ENCODE data around the gene ST6GAL1.

ST6GAL1 gene

GRCh38 chr3:186950402-186951093, 20.2 kb downstream of the ST6GAL1 start:
- Histone ChIP-seq H2AK5ac (ENCODE audit: low read length, severe bottlenecking) (no peak overlapping the region), H3K4me3 (ENCODE audit: insufficient read depth in 1 of 2, low read depth in 1 of 2, low read length in 2 of 2) (no peak overlapping the region), H3K9ac (ENCODE audit: low read length) (no peak overlapping the region), H2BK120ac (ENCODE audit: low read depth, low read length) (no peak overlapping the region), H3K27ac (ENCODE audit: low read length, poor library complexity, severe bottlenecking) (no peak overlapping the region), H3K36me3 (ENCODE audit: control insufficient read depth in 1 of 2, insufficient read depth in 2 of 2, low read depth in 1 of 2, low read length in 2 of 2) (no peaks in the 10 kb centered on the region), H3K9me3 (ENCODE audit: control insufficient read depth, low read length) (no peaks in the 10 kb centered on the region), H3K79me1 (replicated peaks; ENCODE audit: low read length, poor library complexity, severe bottlenecking) (peaks cover 22% of the 10 kb centered on the region), H3K23ac (ENCODE audit: low read length in 2 of 2) (no peak overlapping the region), H2BK12ac (ENCODE audit: low read length in 2 of 2) (no peak overlapping the region), H3K4ac (ENCODE audit: low read depth in 1 of 2, low read length in 2 of 2) (no peak overlapping the region), H2BK5ac (ENCODE audit: low read depth, low read length, poor library complexity, severe bottlenecking) (no peak overlapping the region), H3K18ac (ENCODE audit: low read depth in 1 of 2, low read length in 2 of 2) (no peak overlapping the region), H3K4me2 (ENCODE audit: low read length, poor library complexity, severe bottlenecking) (no peak overlapping the region), H3K4me1 (ENCODE audit: control insufficient read depth, insufficient read depth, low read depth, low read length) (peaks cover 2% of the 10 kb centered on the region), H2AFZ (ENCODE audit: low read depth, low read length) (no peak overlapping the region), H3K27me3 (ENCODE audit: control insufficient read depth in 1 of 2, insufficient read depth in 1 of 2, low read length in 2 of 2) (peaks cover 0 to 7% of the 10 kb centered on the region in 2 experiments), H4K8ac (ENCODE audit: low read length) (no peak overlapping the region), H2BK15ac (ENCODE audit: low read depth, poor library complexity, severe bottlenecking) (no peak overlapping the region), H4K91ac (ENCODE audit: low read length) (no peak overlapping the region), H3K14ac (ENCODE audit: low read length in 2 of 2) (no peak overlapping the region)
- 96% methylated on average over 2 of the region's 3 CpGs for WGBS
- no peak for DNase-seq

- no peak overlapping the region for H2BK120ac ChIP-seq (ENCODE audit: low read depth, low read length)
- H3K4me1 ChIP-seq (ENCODE audit: control insufficient read depth, insufficient read depth, low read depth, low read length), result peaks cover 4% of the 10 kb centered on the region
- no peak overlapping the region for H3K27ac ChIP-seq (ENCODE audit: low read length, poor library complexity, severe bottlenecking)
- 95% methylated on average over 7 of the region's 7 CpGs for WGBS
- no peak overlapping the region for H2AFZ ChIP-seq (ENCODE audit: low read depth, low read length)
- H3K4me2 ChIP-seq (ENCODE audit: low read length, poor library complexity, severe bottlenecking), result no peak overlapping the region
- no peaks in the 10 kb centered on the region for H3K36me3 ChIP-seq (ENCODE audit: control insufficient read depth in 1 of 2, insufficient read depth in 2 of 2, low read depth in 1 of 2, low read length in 2 of 2)
- H3K4ac ChIP-seq (ENCODE audit: low read depth in 1 of 2, low read length in 2 of 2), result no peak overlapping the region
- no peak overlapping the region for H3K14ac ChIP-seq (ENCODE audit: low read length in 2 of 2)
- no peak overlapping the region for H2BK5ac ChIP-seq (ENCODE audit: low read depth, low read length, poor library complexity, severe bottlenecking)
- H4K91ac ChIP-seq (ENCODE audit: low read length), result no peak overlapping the region
- no peak overlapping the region for H3K18ac ChIP-seq (ENCODE audit: low read depth in 1 of 2, low read length in 2 of 2)
- H3K9me3 ChIP-seq (ENCODE audit: control insufficient read depth, low read length), result no peaks in the 10 kb centered on the region
- H2BK15ac ChIP-seq (ENCODE audit: low read depth, poor library complexity, severe bottlenecking), result no peak overlapping the region
- no peak overlapping the region for H3K23ac ChIP-seq (ENCODE audit: low read length in 2 of 2)
- no peak for DNase-seq
- peaks cover 23% of the 10 kb centered on the region for H3K79me1 ChIP-seq (replicated peaks; ENCODE audit: low read length, poor library complexity, severe bottlenecking)
- H3K27me3 ChIP-seq (ENCODE audit: control insufficient read depth in 1 of 2, insufficient read depth in 1 of 2, low read length in 2 of 2), result peaks cover 0 to 5% of the 10 kb centered on the region in 2 experiments
- H4K8ac ChIP-seq (ENCODE audit: low read length), result no peak overlapping the region
- H3K9ac ChIP-seq (ENCODE audit: low read length), result no peak overlapping the region
- no peak overlapping the region for H3K4me3 ChIP-seq (ENCODE audit: insufficient read depth in 1 of 2, low read depth in 1 of 2, low read length in 2 of 2)
- no peak overlapping the region for H2AK5ac ChIP-seq (ENCODE audit: low read length, severe bottlenecking)
- no peak overlapping the region for H2BK12ac ChIP-seq (ENCODE audit: low read length in 2 of 2)
Observed at GRCh38 chr3:186951640-186952552, 21.6 kb downstream of the ST6GAL1 start.

GRCh38 chr3:186953011-186953487, 22.7 kb downstream of the ST6GAL1 start:
- no peak overlapping the region for H3K14ac ChIP-seq (ENCODE audit: low read length in 2 of 2)
- no peaks in the 10 kb centered on the region for H3K27me3 ChIP-seq (ENCODE audit: control insufficient read depth in 1 of 2, insufficient read depth in 1 of 2, low read length in 2 of 2)
- no peak overlapping the region for H3K18ac ChIP-seq (ENCODE audit: low read depth in 1 of 2, low read length in 2 of 2)
- no peak overlapping the region for H2AK5ac ChIP-seq (ENCODE audit: low read length, severe bottlenecking)
- no peak overlapping the region for H4K91ac ChIP-seq (ENCODE audit: low read length)
- H4K8ac ChIP-seq (ENCODE audit: low read length), result no peak overlapping the region
- H3K4ac ChIP-seq (ENCODE audit: low read depth in 1 of 2, low read length in 2 of 2), result no peak overlapping the region
- no peaks in the 10 kb centered on the region for H3K36me3 ChIP-seq (ENCODE audit: control insufficient read depth in 1 of 2, insufficient read depth in 2 of 2, low read depth in 1 of 2, low read length in 2 of 2)
- H3K9me3 ChIP-seq (ENCODE audit: control insufficient read depth, low read length), result no peaks in the 10 kb centered on the region
- peaks cover 4% of the 10 kb centered on the region for H3K4me1 ChIP-seq (ENCODE audit: control insufficient read depth, insufficient read depth, low read depth, low read length)
- H3K9ac ChIP-seq (ENCODE audit: low read length), result no peak overlapping the region
- no peak overlapping the region for H2BK12ac ChIP-seq (ENCODE audit: low read length in 2 of 2)
- no peak overlapping the region for H3K4me3 ChIP-seq (ENCODE audit: insufficient read depth in 1 of 2, low read depth in 1 of 2, low read length in 2 of 2)
- H3K23ac ChIP-seq (ENCODE audit: low read length in 2 of 2), result no peak overlapping the region
- WGBS, result 81% methylated on average over 3 of the region's 4 CpGs
- DNase-seq, result peak; percentile 17
- H3K27ac ChIP-seq (ENCODE audit: low read length, poor library complexity, severe bottlenecking), result peak overlapping the region; percentile 52
- no peak overlapping the region for H2AFZ ChIP-seq (ENCODE audit: low read depth, low read length)
- no peak overlapping the region for H2BK5ac ChIP-seq (ENCODE audit: low read depth, low read length, poor library complexity, severe bottlenecking)
- H3K79me1 ChIP-seq (replicated peaks; ENCODE audit: low read length, poor library complexity, severe bottlenecking), result peaks cover 18% of the 10 kb centered on the region
- H2BK120ac ChIP-seq (ENCODE audit: low read depth, low read length), result no peak overlapping the region
- no peak overlapping the region for H3K4me2 ChIP-seq (ENCODE audit: low read length, poor library complexity, severe bottlenecking)
- H2BK15ac ChIP-seq (ENCODE audit: low read depth, poor library complexity, severe bottlenecking), result no peak overlapping the region
